Epithelial cell of proximal tubule (primary cell): ENCODE results near the gene PAGE2. TPM values are rescaled to one million over a fixed set of nuclear protein-coding genes. Genes with fewer than 3 reads are reported as not detected.
"Not testable (repeated sequence)": the region's sequence is repeated elsewhere in the genome, so short reads cannot be mapped to it uniquely, and the experiment has no call there.

ENCODE experiments used
- DNase-seq: peaks from one replicate; pipeline ENCODE4 v3.0.0-alpha.2; 2011; ENCODE audit warnings: low read depth
- H3K4me3 ChIP-seq: 2 replicates; pipeline ENCODE4 v1.5.1; 2011; ENCODE audit warnings: low read depth, mild to moderate bottlenecking, low read length
- total RNA-seq: library from RNA; depleted of rRNA; stranded (reverse); fragments of >200 nt; gene quantifications from 2 replicates; pipeline ENCODE4 v1.2.3, GENCODE V29; 2015
- TF ChIP-seq, protein P1 (sequence below): conservative IDR thresholded peaks from 2 replicates; pipeline ENCODE4 v1.5.1; 2012; ENCODE audit warnings: low read depth, mild to moderate bottlenecking, low read length

Gene PAGE2
- total RNA-seq, 1 donor from 2014 or later = not detected

GRCh38 chrX:55109306-55109705 is 20.5 kb downstream of the PAGE2 start:
- H3K4me3 ChIP-seq = no peak overlapping the region
- DNase-seq = no peak

GRCh38 chrX:55111578-55112254 is 22.9 kb downstream of the PAGE2 start:
- TF ChIP-seq, protein P1, sequence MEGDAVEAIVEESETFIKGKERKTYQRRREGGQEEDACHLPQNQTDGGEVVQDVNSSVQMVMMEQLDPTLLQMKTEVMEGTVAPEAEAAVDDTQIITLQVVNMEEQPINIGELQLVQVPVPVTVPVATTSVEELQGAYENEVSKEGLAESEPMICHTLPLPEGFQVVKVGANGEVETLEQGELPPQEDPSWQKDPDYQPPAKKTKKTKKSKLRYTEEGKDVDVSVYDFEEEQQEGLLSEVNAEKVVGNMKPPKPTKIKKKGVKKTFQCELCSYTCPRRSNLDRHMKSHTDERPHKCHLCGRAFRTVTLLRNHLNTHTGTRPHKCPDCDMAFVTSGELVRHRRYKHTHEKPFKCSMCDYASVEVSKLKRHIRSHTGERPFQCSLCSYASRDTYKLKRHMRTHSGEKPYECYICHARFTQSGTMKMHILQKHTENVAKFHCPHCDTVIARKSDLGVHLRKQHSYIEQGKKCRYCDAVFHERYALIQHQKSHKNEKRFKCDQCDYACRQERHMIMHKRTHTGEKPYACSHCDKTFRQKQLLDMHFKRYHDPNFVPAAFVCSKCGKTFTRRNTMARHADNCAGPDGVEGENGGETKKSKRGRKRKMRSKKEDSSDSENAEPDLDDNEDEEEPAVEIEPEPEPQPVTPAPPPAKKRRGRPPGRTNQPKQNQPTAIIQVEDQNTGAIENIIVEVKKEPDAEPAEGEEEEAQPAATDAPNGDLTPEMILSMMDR = no peak
- DNase-seq = no peak
- no peak overlapping the region for H3K4me3 ChIP-seq

More at GRCh38 chrX:55109306-55109705, 20.5 kb downstream of the PAGE2 start:
- TF ChIP-seq, protein P1 = no peak

DNA sequence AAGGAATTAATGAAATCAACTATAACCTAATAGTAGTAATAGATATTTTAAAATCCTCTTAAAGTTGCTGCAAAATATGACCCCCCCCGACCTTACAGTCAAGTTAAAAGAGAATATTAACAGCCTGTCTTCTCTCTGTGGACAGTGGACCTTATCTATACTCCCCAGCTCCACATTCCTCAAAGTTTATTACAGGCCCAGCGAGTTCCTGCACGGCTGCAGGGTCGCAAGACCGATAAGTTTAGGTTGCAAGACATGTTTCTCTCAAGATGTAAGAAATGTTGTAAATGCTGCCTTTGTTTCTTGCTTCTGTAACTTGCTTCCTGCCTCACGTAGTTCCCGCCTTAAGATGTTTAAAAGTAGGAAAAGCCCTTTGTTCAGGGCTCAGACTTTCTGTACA is 27.8 kb downstream of the PAGE2 start:
- H3K4me3 ChIP-seq, DNase-seq: not testable (repeated sequence)

GRCh38 chrX:55118574-55118973 is 29.8 kb downstream of the PAGE2 start:
- DNase-seq = no peak
- H3K4me3 ChIP-seq = no peak overlapping the region
- TF ChIP-seq, protein P1 = no peak

DNA sequence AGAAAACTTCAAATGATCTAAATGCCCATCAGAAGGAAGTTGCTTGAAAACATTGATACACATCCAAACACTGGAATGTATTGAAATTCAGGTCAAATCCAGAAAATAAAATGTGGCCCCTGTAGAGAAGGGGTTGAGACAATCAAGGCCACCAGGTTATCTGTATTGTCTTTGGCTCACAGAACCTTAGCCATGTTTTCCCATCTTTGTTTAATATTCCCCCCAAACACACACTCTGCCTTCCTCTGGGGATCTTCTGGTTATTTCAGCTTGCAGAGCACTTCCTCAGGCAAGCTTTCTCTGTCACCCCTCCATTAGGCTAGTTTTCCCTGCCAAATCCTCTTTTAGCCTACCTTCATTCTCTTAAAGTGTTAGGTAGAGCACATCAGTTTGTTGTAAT is 30.5 kb downstream of the PAGE2 start:
- no peak overlapping the region for H3K4me3 ChIP-seq
- TF ChIP-seq, protein P1 = no peak
- no peak for DNase-seq

DNA sequence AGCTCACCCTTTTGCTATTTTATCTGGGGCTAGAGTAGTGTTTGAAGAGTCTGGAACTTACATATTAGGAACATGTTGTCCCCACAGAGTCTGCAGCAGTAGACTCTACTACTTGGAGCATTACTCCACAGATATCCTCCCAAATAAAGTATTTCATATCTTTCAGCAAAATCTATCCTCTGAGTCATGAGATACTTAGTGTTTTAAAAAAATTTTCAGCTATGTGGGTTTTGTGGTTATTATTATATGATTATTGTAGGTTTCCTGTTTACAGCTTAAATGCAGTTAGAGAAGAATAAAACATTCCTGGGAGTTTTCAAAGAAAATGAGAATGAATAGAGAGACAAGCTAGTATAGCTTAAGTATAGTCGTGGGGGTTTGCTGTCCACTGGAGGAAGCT is 30.9 kb downstream of the PAGE2 start:
- no peak for DNase-seq
- no peak overlapping the region for H3K4me3 ChIP-seq
- TF ChIP-seq, protein P1 = no peak

DNA sequence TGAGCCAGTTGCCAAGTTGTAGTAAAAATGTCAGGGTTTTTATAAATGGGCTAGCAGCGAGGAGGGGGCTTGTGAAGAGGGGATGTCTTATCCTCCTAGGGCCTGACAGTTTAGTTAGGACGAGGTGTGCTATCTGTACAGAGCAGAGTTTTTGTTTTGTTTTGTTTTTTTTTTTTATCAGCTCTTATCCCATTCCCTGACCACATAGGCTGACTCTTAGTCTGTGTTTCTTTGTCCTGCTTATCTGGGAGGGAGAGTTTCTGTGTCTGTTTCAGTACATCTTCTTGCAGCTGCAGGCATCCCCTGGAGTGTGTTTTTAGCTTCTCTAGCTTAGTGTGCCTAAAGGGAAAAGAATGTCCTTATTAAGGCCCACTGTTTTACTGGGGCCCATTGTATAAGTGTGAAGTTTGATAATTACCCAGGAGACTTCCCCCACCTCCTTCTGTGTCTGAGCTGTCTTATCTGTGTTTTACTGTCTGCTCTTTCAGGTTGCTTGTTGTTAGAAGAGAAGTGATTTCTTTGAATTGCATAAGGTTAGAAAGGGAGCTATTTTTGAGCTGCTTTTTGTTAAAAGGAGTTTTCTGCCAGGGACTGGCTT is 32.0 kb downstream of the PAGE2 start:
- no peak overlapping the region for H3K4me3 ChIP-seq
- TF ChIP-seq, protein P1 = no peak
- no peak for DNase-seq
